ENCODE data around the gene CFAP52.

- TF ChIP-seq CTCF (conservative IDR thresholded peaks at IDR 0.05): no peak
- no peak for TF ChIP-seq EZH2 (IDR thresholded peaks at IDR 0.05; ENCODE audit: low read depth)
These were observed 39.0 kb downstream of the CFAP52 start for GRCh38 chr17:9615486-9615885.
